Stimulated activated CD4-positive, alpha-beta T cell treated with anti-CD3 and anti-CD28 coated beads, Interleukin-15, amount 100 ng/mL, for 48 hours (primary cell): Measurements from ENCODE around the gene MINDY1.

Source experiments
- DNase-seq, 2 donors: peaks; one replicate each; pipeline ENCODE4 v3.0.0-alpha.2; 2020; ENCODE audit warnings: low read depth in 2 of 2

The MINDY1 gene

DNA sequence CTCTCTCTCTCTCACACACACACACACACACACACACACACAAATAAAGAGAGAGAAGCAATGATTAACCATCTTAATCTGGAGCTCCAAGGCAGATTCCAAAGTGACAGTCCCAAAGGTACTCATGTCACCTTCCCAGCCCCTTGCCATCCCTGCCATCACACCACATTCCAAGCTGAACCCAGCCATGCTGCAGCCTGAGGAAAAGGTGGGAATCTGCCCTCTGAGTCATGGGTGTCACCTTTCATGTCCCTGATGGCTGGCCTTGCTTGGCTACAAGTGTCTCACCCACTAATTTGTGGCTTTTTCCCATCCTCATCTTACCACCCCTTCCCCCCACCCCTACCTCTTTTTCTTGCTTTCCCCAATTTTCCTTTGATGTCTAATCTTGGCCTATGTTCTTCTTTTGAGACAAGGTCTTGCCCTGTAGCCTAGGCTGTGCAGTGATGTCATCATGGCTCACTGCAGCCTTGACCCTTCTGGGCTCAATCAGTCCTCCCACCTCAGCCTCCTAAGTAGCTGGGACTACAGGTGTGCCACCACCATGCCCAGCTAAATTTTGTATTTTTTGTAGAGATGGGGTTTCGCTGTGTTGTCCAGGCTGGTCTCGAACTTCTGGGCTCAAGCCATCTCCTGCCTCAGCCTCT lies 21.4 kb downstream of the MINDY1 start:
- no peak for DNase-seq

DNA sequence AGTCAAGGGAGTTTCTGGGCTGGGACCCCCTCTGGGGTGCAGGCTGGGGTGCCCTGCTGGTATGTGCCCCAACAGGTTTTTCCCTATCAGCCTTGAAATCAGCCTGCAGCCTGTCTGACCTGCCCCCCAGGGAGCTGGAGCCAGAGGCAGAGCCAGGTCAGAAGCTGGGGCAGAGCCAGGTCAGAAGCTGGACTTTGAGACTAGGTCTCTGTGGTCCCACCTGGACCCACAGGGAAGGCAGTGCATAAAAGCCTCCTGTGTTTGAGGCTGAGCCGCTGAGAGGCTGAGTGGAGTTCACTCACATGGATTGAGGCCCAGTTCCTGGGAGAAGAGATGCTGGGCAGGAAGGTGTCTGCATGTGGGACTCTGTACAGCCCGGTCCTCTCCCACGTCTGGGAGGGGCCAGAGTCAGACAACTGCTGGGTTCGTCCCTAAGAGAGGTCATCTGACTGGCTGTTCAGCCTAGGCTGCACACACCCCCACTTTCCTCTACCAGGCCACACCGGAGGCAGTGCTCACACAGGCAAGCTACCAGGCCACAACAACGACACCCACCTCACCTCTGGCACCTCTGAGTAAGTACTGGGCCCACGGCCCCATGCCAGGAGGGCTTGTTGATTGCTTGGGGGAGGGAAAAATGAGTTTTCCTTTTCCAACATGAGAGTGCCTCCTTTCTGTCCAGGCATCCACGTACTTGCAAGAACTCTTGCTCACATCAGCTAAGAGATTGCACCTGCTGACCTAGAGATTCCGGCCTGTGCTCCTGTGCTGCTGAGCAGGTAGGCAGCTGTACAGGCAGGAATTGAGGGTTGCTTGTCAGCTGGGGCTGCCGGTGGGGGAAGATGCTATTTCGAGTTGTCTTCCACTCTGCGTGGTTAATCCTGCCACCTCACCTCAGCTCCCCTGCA lies 24.6 kb downstream of the MINDY1 start, which contains the start of gene ANXA9:
Gene ANXA9, plus strand, starts transcription at position 488 of the 908 bp plus-strand sequence. CDS start 814 bp downstream, outside the sequence.
- no peak for DNase-seq

DNA sequence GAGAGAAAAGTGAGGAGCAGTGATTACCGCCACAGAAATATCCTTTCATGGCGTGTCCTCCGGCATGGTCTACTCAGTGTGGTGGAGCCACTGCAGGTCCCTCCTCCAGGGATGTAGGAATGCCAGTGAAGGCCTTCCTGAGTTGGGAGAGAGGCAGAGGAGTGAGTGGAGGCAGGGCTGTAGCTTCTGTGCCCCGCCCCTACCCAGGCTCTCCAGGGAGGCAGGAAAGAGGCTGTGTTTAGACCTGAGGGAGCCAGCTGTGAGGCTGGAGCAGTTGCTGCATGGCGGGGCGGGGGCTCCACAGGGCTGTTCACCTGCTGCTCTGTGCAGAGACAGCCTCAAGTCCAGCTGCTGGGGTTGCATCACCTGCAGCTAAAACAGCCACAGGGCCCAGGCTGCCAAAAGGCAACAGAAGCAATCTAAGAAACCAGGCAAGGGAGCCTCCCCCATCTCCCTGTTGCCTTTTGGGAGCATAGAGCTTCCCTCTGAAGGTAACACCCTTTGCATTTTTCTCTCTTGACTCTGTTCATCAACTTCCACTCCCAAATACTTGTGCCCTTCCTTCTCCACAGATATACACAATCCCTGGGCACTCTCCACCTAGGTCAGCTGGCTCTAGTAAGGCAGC lies 25.4 kb downstream of the MINDY1 start:
- DNase-seq, result no peak

DNA sequence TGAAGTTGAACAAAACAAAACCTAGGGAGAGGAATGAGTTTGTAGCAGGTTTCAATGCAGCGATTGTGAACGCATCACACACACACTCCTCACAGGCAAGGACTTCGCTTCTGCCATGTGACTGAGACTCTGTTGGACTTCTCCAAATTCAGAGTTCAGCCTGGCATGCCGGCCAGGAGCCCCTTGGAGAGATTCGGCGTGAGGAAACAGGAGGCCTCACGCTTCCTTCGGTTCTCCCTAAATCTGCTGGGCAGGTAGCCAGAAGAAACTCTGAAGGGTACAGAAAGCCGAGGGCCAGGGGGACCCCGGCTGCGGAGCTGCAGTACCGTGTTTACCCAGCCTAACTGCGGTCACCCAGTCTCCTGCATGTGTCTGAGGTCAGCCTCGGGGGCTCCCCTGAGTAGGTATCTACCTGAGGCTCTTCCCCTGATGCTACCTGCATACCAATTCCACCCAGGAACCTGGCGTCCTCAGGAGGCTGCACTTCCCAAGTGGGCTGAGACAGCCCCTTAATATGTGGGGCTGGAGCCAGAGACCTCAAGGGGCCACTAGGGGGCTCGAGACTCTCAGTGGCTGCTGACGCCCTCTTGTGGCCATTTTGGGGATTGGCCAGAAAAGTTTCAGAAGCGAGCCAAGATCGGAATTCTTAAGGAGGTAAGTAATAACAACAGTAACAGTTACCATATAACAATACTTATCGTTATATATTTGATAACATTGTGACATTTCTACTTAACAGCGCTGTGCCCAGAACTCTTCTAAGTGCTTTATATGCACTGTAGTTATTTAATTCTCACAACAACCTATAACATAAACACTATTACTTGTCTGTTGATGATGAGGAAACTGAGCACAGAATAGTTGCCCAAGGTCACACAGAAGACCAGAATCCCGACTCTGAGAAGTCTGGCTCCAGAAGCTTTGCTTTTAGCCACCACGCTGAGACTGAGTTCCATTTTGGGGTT lies 27.3 kb downstream of the MINDY1 start:
- DNase-seq, result peak; percentile 75 to 84

DNA sequence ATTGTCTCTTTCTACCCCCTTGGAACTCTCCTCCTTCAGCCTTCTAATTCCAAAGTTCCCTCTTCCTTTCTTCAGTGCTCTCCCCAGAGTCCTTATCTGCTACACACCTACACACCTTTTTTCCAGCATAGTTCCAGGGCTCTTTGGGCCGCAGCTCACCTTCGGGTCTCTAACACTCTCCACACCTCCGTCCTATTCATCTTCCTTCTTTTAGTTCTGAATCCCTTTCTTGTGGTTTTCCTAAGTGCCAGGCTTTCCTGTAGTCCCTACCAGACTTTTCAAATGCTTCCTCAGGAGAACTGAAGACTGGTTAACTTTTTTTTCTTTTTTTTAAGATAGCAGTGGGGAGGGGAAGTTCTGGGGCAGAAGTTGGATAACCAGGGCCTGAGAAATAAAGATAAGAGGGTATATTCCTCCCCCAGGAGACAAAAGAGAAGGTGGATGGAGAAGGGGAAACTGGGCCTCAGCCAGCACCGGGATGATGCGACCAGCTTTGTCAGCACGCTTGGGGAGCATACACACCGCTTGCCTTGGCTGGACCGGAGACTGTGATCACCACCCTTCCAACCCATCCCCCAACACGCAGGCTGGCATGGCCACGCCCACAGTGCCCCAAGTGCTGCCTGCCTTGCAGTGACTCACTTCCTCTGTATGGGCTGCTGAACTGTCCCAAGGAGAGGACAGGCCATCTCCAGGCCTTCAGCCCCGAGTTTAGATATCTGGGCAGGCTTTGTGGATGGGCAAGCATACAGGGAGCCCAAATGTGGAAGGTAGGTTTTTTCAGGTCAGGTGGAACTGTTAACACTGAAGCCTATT lies 29.6 kb downstream of the MINDY1 start:
- peak; percentile 60 to 71 for DNase-seq

DNA sequence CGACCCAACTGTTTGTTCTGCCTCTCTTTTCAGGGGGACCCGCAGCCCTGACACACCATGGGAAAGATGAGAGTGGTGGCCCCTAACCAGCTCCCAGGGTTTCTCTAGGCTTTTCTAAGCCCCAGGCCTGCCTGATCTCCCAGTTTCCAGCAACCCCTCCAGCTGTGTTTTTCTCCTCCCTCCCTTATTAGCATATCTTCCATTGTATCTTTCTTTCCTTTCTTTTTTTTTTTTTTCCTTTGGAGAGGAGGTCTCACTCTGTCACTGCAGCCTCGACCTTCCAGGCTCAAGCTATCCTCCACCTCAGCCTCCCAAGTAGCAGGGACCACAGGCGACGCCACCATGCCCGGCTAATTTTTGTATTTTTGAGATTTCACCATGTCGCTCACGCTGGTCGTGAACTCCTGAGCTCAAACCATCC lies 30.3 kb downstream of the MINDY1 start:
- no peak for DNase-seq

DNA sequence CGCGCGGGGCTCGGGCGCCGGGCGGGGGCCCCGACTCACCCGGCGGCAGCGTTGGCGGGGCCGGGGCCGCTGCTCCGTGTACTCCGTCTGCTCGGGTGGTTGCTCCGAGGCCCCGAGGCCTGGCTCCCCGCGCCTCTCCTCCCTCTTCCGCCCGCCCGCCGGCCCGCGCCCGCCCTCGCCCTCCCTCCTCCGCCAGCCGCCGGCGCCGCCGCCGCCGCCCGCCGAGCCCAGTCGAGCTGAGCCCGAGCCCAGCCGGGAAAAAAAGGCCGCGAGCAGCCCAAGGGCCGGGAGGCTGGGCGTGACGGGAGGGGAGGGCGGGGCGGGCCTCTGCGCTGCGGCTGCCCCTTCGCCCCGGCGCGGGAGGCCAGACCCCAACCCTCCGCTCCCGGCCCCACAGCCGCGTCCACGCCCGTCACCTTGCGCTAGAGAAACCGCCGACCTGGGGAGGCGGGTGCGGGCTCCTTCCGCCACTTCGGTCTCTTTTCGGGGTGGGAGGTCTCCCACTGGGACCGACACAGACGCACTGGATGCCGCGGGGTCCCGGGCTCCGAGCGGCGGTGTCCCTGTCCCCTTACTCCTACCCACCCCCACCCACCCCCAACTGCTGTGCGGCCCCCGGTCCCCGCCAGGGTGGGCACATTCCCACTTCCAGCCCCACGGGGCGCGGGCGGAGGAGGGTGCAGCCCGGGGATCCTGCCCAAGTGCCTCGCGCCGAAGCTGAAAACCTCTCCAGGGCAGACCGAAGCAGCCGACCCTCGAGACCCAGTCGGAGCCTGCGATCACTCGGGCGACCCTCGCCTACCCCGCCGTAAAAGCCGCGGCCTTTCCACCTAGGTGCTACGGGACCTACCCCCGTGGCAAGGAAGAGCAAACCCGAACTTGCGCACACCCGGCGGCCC lies 31.9 kb downstream of the MINDY1 start, which contains the start of gene CERS2:
Gene CERS2, minus strand, starts transcription at position 256 of the 899 bp plus-strand sequence. CDS start 5,745 bp downstream, outside the sequence.
- DNase-seq, result peak; percentile 52 to 66

DNA sequence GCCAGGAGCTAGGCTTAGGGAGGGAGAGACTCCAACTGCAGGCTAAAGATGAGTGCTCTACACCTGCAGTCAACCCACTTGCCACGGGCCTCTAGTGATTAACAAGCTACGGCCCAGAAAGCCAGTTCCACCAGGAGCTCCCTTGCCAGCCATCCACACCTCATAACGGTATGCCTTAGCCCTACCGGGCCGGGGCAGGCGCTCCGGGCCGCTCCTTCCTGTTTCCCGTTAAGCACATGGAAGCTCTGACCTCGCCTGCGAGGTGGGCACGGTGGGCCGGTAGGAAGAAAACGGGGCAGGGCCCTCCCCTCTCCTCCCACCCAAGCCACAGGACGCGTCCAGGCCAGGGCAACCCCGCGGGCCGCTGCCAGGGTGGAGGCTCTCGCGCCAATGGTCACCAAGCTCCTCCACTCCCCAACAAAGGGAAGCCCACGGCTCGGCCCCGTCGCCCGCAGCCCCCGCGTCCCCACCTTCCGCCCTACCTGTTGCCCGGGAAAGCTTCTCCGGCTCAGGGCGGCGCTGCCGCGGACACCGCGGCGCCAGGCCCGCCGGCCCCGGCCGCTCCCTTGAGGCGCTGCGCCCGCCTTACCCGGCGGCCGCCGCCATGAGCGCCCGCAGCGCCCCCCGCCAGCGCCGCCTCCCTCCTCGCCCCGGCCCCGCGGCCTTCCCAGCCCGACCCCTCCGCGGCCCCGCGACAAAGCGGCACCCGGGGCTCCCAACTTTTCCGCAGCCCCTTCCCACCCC lies 32.7 kb downstream of the MINDY1 start:
- peak in 1 of 2 donors; percentile 11 for DNase-seq

DNA sequence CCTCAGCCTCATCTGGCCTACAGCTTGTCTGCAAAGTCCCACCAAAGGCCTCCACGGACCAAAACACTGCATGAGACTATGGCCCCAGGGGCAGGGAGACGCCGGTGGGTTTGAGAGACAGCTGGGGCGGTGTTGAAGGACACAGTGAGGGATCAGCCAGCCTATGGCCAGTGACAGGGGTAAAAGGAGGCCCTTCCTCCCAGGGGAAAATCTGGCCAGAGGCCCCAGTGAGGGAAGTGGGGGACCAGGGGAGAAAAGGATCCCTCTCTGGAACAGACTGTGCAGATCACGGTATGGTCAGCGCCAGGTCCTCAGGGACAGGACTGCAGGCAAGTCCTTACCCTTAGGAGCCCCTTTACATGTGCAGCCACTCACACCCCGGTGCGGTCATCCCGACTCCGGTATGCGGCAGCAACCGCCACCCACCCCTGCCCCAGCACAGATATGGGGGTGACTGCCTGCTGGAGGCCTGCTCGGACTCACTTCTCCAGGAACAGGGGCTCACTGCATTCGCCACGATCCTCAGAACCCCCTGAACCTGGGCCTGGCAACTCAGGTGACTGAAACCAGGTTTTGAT lies 33.4 kb downstream of the MINDY1 start:
- peak in 1 of 2 donors; percentile 4 for DNase-seq

DNA sequence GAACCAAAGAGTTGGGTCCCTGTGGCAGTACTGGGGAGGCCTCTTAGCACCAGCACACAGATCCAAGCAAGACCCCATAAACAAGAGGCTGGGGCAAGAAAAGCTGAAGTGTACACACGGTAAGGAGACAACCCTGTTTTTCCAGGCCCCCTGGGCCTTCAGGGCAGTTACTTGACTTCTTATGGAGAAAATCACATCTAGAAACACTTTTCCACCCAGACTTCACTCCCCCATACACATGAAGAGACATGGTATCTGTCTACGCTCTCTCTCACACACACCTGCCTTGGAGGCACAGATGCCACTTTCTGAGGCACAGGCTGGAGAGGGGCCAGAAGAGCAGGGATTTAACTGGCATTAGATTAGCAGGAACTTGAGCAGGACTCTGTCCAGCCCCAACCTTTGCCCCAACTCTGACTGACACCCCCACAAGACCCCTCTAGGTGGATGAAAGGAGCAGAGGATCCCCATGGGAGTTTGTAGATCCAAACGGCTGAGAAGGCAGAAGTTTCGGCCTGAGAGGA lies 34.2 kb downstream of the MINDY1 start:
- DNase-seq, result no peak

DNA sequence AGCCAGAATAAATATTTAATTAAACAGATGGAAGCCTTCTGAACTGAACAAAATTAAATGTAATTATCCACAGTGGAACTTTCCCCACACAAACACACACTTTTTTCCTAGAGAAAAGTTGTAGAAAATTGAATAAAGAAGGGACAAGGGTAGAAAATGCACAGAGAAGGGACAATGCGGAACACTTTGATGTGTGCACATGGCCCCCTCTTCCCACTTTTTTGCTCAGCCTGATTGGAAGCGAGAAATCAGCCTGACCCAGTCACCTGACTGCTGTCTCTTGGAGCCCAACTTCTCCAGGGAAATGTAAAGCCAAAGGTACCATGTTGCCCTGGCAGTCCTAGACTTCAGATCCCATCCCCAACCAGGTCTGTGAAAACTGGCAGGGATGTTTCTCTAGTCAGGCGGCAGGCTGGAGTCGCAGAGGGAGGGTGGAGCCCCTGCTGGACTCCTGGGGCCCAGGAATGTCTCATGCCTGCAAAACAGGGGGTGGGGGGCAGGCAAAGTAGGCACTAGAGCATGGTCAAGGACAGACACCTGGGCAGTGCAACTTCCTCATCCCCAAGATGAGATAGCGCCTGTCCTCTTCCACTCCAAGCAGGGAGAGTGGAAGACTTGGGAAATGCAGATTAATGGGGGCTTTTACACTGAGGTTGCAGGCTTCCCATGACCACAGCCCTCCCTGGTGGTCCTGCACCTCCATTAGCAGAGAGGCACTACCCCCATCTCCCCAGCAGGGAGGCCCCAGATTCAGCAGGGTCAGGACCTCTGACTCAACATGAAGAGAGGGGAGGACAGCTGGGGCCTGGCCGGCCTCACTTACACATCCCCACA lies 34.9 kb downstream of the MINDY1 start:
- no peak for DNase-seq

DNA sequence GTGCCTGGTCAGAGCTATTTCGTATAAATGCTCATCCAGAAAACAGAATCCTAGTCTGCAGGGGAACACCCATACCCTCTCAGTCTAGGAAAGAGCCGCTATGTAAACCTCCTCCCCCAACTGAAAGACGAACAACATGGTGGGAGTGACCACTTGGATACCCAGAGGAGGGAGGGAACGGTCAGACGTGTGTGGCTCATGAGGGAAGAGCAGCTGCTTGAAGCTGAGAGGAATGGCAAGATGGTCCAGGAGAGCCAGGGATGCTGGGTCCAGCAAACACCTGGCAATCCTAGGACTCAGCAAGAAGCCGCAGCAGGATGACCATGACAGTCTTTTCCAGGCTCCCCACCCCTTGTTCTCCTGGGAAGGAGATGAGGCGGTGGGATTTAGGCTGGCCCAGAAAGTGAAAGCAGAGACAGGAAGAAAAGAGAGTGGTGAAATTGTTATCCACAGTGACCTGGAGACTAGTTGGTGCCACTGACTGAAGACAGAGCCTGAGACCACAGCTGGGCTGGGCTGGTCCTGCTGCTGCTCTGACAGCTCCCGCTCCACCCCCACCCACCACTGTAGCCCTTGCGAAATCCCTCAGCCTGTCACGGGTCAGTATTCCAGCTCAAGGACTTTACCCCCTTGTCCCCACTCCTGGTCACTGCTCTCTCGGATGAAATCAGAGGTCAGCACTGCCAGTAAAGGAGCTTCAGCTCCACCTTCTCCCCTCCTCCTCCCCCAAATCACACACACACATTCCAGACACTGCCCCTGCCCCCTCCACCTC lies 35.7 kb downstream of the MINDY1 start:
- no peak for DNase-seq

DNA sequence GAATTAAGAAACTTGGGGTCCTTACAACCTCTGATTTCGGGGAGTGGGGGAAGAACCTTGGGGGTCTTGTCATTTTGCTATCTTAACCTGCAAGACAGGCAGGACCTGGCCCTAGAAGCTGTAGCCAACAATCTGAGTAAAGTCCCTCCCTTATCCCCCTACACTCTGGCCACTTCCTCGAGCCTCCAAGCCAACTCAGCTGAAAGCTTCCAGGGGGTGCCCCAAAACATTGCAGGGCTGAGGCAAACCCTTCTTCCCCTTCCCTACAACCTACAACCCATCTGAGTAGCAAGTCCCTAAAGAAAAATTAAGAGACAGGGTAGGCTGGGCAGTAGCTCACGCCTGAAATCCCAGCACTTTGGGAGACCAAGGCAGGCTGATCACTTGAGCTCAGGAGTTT lies 37.1 kb downstream of the MINDY1 start:
- DNase-seq, result no peak

DNA sequence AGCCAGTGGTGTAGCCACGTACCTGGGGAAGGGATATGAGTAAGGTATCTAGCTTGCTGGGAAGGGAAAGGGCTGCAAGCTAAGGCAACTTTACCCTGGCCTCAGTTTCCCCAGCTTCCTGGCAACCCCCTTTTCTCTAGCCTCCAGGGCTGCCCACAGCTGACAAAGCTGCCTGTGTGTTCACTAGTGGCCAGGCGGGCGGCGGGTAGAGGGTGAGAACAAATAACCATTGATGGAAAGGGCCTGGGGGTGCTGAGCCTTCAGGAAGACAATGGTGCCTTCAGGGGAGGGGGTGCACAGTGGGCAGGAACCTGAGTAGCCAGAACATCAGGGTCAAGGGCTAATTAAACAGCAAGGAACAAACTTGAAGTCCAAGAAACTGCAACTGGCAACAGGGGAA lies 38.2 kb downstream of the MINDY1 start:
- no peak for DNase-seq

DNA sequence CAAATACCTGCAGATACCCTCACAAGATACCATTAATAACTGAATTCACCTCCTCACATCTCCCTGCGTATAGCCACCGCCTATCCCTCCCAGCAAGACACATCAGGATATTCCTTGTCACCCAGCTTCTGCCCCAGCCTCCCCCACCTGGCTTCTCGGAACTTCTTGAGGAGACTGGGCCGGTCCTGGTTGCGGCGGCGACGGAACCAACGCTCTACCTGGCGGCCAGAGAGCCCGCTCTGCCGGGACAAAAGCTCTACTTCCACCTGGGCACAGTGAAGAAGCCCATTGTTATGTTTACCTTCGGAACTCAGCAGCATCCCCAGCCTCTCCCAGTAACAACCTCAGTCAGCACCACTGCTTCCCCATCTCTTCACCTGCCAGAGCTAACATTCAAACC lies 38.8 kb downstream of the MINDY1 start:
- DNase-seq, result no peak

DNA sequence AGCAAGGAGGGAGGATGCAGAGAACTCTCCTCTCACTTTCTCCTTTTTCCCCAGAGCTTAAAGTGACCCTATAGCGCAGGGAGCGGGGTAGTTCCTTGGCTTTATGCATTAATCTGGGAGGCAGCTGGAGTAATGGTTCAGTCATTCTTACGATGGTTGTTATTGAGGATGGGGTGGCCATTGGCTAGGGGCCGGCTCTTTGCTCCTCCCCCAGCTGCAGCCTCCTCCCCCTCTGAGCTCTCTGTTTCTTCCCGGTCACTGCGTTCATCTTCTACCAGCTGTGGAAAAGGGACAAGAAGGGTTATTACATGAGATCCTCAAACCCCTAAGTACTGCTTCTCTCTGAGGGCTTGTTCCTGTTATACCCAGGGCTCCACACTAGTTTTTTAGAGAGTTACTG lies 40.7 kb downstream of the MINDY1 start:
- DNase-seq, result no peak
